Measurements from ENCODE around the gene ERG28. TPM values are rescaled to one million over a fixed set of nuclear protein-coding genes. Genes with fewer than 3 reads are reported as not detected.

The ERG28 gene
- total and polyA plus RNA-seq, 10 of the 15 experiments (the other 5 are each of a cell fraction or from before 2014, with no cell fraction given) = 15.2 to 67.0 (median 48.1) TPM

GRCh38 chr14:75705014-75705413 lies 44.3 kb upstream of the ERG28 start:
- CTCF ChIA-PET = interaction anchor here (0.7 to 1.6 kb wide), 6 partner anchors 15 to 271 kb away, joined by 3 to 4 read pairs (median 4); no protein-coding TSS in a partner anchor
- no peaks in the 10 kb centered on the region for H3K4me1 ChIP-seq (ENCODE audit: control insufficient read depth, insufficient read depth, low read length)

GRCh38 chr14:75703467-75703866 lies 42.8 kb upstream of the ERG28 start:
- H3K9ac ChIP-seq (ENCODE audit: control insufficient read depth, insufficient read depth, low read length) = no peak overlapping the region
- no peak overlapping the region for H2AFZ ChIP-seq (ENCODE audit: control insufficient read depth, low read depth, low read length)
- in situ Hi-C loops (cut with MboI) = no loop called here
- 48% methylated on average over 1 of the region's 1 CpG for WGBS (ENCODE audit: insufficient coverage, insufficient replicate concordance, low lambda C conversion rate, missing lambda C conversion rate)
- no peak overlapping the region for H3K27ac ChIP-seq (ENCODE audit: control insufficient read depth, insufficient read depth)
- CTCF ChIA-PET = interaction anchor here (0.9 to 1.0 kb wide), 2 partner anchors 126 to 279 kb away, joined by 3 read pairs; partner anchors contain the start of gene TGFB3
- FAIRE-seq = no peak
- ATAC-seq = no peak
- peaks cover 0 to 5% of the 10 kb centered on the region in 2 experiments; a peak in 3 of 4 replicates for H3K36me3 ChIP-seq (ENCODE audit: control insufficient read depth in 2 of 2, insufficient read depth in 2 of 2, low read length in 1 of 2)
- no peaks in the 10 kb centered on the region for H3K27me3 ChIP-seq (replicated peaks in 1 of 2; ENCODE audit: control insufficient read depth in 2 of 2, insufficient read depth in 2 of 2, low read length in 1 of 2)
- RAD21 ChIA-PET (ENCODE audit: unreplicated experiment) = no interaction called here
- SMC1A ChIA-PET (ENCODE audit: uncharacterized antibody, unreplicated experiment) = interaction anchor here (1.2 to 1.5 kb wide), 2 partner anchors 126 to 203 kb away, joined by 3 read pairs; no protein-coding TSS in a partner anchor
- no peak overlapping the region for H3K4me3 ChIP-seq
- no peak overlapping the region for H3K4me2 ChIP-seq (ENCODE audit: control insufficient read depth, insufficient read depth)
- H4K20me1 ChIP-seq (ENCODE audit: control insufficient read depth, insufficient read depth) = no peaks in the 10 kb centered on the region
- POLR2A ChIA-PET = no interaction called here
- H3K4me1 ChIP-seq (ENCODE audit: control insufficient read depth, insufficient read depth, low read length) = no peaks in the 10 kb centered on the region
- no TSS peak for BruUV-seq (replicated peaks)
- TF ChIP-seq CUX1 (IDR thresholded peaks at IDR 0.05; ENCODE audit: insufficient replicate concordance, low read depth, low read length) = no peak
- no peak for TF ChIP-seq POLR2AphosphoS5 (IDR thresholded peaks at IDR 0.05; ENCODE audit: low read length)
- TF ChIP-seq HDAC2 (IDR thresholded peaks at IDR 0.05) = no peak
- no peak for TF ChIP-seq TCF7 (IDR thresholded peaks at IDR 0.05; ENCODE audit: borderline replicate concordance)
- no peak for TF ChIP-seq HDAC6 (IDR thresholded peaks at IDR 0.05; ENCODE audit: unreplicated experiment)
- no peak for TF ChIP-seq NKRF (conservative IDR thresholded peaks at IDR 0.05)
- no peak for TF ChIP-seq ZZZ3 (IDR thresholded peaks at IDR 0.05; ENCODE audit: control insufficient read depth, insufficient read length, low read depth)
- no peak for TF ChIP-seq BHLHE40 (IDR thresholded peaks at IDR 0.05; ENCODE audit: borderline replicate concordance in 1 of 2, low read depth in 2 of 2, low read length in 1 of 2)
- no peaks in the 10 kb centered on the region for H3K9me3 ChIP-seq (replicated peaks; ENCODE audit: control insufficient read depth, insufficient read depth, low read length)
- H3K79me2 ChIP-seq (ENCODE audit: control insufficient read depth, insufficient read depth, low read length) = no peaks in the 10 kb centered on the region
- intact Hi-C loops (cut with micrococcal nuclease; ENCODE audit: unreplicated experiment) = no loop called here
- no peak for DNase-seq (ENCODE audit: low read depth, low spot score)

More at GRCh38 chr14:75705014-75705413, 44.3 kb upstream of the ERG28 start:
- no peak overlapping the region for H3K4me3 ChIP-seq
- H2AFZ ChIP-seq (ENCODE audit: control insufficient read depth, low read depth, low read length) = no peak overlapping the region
- H3K27ac ChIP-seq (ENCODE audit: control insufficient read depth, insufficient read depth) = no peak overlapping the region
- no peaks in the 10 kb centered on the region for H4K20me1 ChIP-seq (ENCODE audit: control insufficient read depth, insufficient read depth)
- DNase-seq (ENCODE audit: low read depth, low spot score) = no peak
- H3K36me3 ChIP-seq (ENCODE audit: control insufficient read depth in 2 of 2, insufficient read depth in 2 of 2, low read length in 1 of 2) = peaks cover 0 to 5% of the 10 kb centered on the region in 2 experiments; a peak in 3 of 4 replicates
- no peaks in the 10 kb centered on the region for H3K27me3 ChIP-seq (replicated peaks in 1 of 2; ENCODE audit: control insufficient read depth in 2 of 2, insufficient read depth in 2 of 2, low read length in 1 of 2)
- 75% methylated on average over 3 of the region's 3 CpGs for WGBS (ENCODE audit: insufficient coverage, insufficient replicate concordance, low lambda C conversion rate, missing lambda C conversion rate)
- TF ChIP-seq CREB1 (IDR thresholded peaks at IDR 0.05; ENCODE audit: low read depth) = 0 out of 2 replicates have a peak, but pooled peaks have one; percentile 39
- TF ChIP-seq YY1 (IDR thresholded peaks at IDR 0.05; ENCODE audit: low read depth, low read length) = no peak
- no TSS peak for BruUV-seq (replicated peaks)
- H3K9ac ChIP-seq (ENCODE audit: control insufficient read depth, insufficient read depth, low read length) = no peak overlapping the region
- SMC1A ChIA-PET (ENCODE audit: uncharacterized antibody, unreplicated experiment) = interaction anchor here (1.1 to 1.2 kb wide), 2 partner anchors 62 to 202 kb away, joined by 3 to 4 read pairs; no protein-coding TSS in a partner anchor
- no peaks in the 10 kb centered on the region for H3K9me3 ChIP-seq (replicated peaks; ENCODE audit: control insufficient read depth, insufficient read depth, low read length)
- ATAC-seq = no peak
- FAIRE-seq = no peak
- intact Hi-C loops (cut with micrococcal nuclease; ENCODE audit: unreplicated experiment) = no loop called here
- no peaks in the 10 kb centered on the region for H3K79me2 ChIP-seq (ENCODE audit: control insufficient read depth, insufficient read depth, low read length)
- POLR2A ChIA-PET = no interaction called here
- in situ Hi-C loops (cut with MboI) = no loop called here
- RAD21 ChIA-PET (ENCODE audit: unreplicated experiment) = interaction anchor here (1.3 kb wide), 1 partner anchor 127 kb away, joined by 3 read pairs; no protein-coding TSS in a partner anchor
- H3K4me2 ChIP-seq (ENCODE audit: control insufficient read depth, insufficient read depth) = no peak overlapping the region

Data from GM12878 (cell line).